Right cardiac atrium (tissue), 5 donors: ENCODE results near the gene AADACL4. TPM values are rescaled to one million over a fixed set of nuclear protein-coding genes. Genes with fewer than 3 reads are reported as not detected.
"Not testable (repeated sequence)": the region's sequence is repeated elsewhere in the genome, so short reads cannot be mapped to it uniquely, and the experiment has no call there.

Source experiments
- ATAC-seq, 2 donors: fragments of 200-7000 bp; cut with Tn5 transposase; one replicate each; pipeline versions ENCODE4 v1.8.0 to v1.9.1; 2020; ENCODE audit warnings: moderate library complexity in 2 of 2, mild to moderate bottlenecking in 1 of 2
- DNase-seq, 3 donors: peaks; one replicate each; pipeline ENCODE4 v3.0.0-alpha.2; 2020
- H3K27ac ChIP-seq: one replicate; pipeline ENCODE4 v1.5.1; 2013; ENCODE audit warnings: mild to moderate bottlenecking, low read length, control low read depth, moderate library complexity
- H3K27me3 ChIP-seq: one replicate; pipeline ENCODE4 v1.6.1; 2013; ENCODE audit not compliant: control insufficient read depth, insufficient read depth
- H3K4me1 ChIP-seq: one replicate; pipeline ENCODE4 v1.6.1; 2013; ENCODE audit warnings: low read length; ENCODE audit not compliant: control insufficient read depth, insufficient read depth
- H3K4me3 ChIP-seq: one replicate; pipeline ENCODE4 v1.5.1; 2013; ENCODE audit warnings: low read length, control low read depth
- H3K9me3 ChIP-seq: one replicate; pipeline ENCODE4 v1.6.1; 2013; ENCODE audit warnings: low read length; ENCODE audit not compliant: control insufficient read depth
- WGBS: extraction: QIAGEN DNeasy Blood & Tissue Kit; methylation state at CpG from one replicate; pipeline ENCODE4 v1.1.7; 2013; 5-methylcytosine and 5-hydroxymethylcytosine counted together
- intact Hi-C, 4 donors: fragments of 100-400 bp; cut with DNase I; formaldehyde crosslinking; loops; one replicate each; pipeline versions ENCODE4 v1.11.0 to v1.14.0; 2022 to 2023
- polyA plus RNA-seq: library from polyadenylated mRNA; stranded (reverse); fragments of 200-250 nt; gene quantifications from one replicate; pipeline ENCODE4 v1.2.3, GENCODE V29; 2013
- total RNA-seq, 4 donors: library from RNA; stranded (reverse); fragmentation: NEBNext Ultra II Directional; extraction: Animal tissue kit (Norgen Biotek cat#: 25700); gene quantifications; one replicate each; pipeline ENCODE4 v1.2.1, GENCODE V29; 2021
- donor health status: healthy with polysubstance abuse.
- donor health status: DM: no; HTN: yes; CAD: no.
- donor health status: DM: no; HTN: no; CAD: no.
- donor health status: DM: no; HTN: yes; CAD: no; lungs with severe emphysema.
- donor health status: DM: yes; HTN: yes; CAD: no.

Gene AADACL4
- total and polyA plus RNA-seq, 5 donors: not detected

DNA sequence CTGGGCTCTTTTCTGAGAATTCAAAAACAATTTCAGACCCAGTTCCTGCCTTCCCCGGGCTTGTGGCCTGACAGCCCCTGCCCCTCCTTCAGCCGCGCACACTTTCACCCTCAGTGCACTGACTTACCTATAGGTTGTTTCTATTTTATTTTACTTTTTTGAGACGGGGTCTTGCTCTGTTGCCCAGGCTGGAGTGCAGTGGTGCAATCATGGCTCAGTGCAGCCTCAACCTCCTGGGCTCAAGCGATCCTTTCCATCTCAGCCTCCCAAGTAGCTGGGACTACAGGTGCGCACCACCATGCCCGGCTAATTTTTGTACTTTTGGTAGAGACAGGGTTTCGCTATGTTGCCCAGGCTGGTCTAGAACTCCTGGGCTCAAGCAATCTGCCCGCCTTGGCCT lies 1.5 kb downstream of the AADACL4 start:
- H3K27me3 ChIP-seq, H3K4me1 ChIP-seq, ATAC-seq, intact Hi-C loops, DNase-seq, H3K27ac ChIP-seq, H3K4me3 ChIP-seq, H3K9me3 ChIP-seq: not testable (repeated sequence)
- WGBS: 96% methylated on average over 9 of the region's 9 CpGs

DNA sequence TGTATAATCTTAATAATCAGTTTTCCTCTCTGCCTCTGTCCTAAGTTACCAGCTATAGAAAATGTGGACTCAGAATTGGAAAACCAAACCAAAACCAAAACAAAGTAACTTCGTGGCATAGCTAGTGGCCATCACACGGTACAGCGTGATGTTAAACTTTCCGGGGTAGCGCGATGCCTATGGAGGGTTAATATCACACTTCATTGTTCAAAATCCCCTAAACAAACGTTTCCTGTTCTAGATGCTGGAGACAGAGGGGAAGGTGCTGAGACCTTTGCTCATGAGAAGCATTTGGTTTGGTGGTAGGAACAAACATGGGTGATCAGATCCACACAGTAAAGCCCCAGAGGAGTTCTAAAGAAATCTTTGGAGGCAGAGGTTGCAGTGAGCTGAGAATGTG lies 4.9 kb downstream of the AADACL4 start:
- no peak overlapping the region for H3K4me3 ChIP-seq
- intact Hi-C loops: no loop called here
- no peak overlapping the region for H3K27ac ChIP-seq
- DNase-seq: no peak
- no peaks in the 10 kb centered on the region for H3K4me1 ChIP-seq
- H3K9me3 ChIP-seq: no peaks in the 10 kb centered on the region
- ATAC-seq: no peak
- H3K27me3 ChIP-seq: no peaks in the 10 kb centered on the region
- WGBS: 83% methylated on average over 7 of the region's 7 CpGs

DNA sequence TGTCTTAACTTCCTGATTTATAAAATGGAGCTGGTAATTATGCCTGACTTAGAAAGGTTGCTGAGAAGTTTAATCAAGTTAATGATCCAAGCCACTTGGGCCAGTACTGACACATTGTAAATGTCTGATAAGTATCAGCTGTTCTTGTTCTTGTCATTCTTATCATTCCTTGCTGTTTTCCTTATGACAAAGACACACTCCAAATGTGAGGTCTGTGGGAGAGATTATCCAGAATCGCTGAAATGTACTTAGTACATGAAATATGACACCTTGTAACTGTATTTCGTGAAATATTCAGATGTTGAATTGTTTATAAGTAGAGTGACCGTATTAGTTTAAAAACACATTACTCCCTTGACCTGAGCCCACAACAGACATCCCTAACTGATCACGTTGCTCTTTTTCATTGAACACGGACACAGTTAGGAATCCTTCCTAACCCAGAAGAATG lies 6.1 kb downstream of the AADACL4 start:
- H3K9me3 ChIP-seq: no peaks in the 10 kb centered on the region
- no peak overlapping the region for H3K4me3 ChIP-seq
- H3K27me3 ChIP-seq: no peaks in the 10 kb centered on the region
- no peak overlapping the region for H3K27ac ChIP-seq
- intact Hi-C loops: loop anchor here in 1 of 4 donors (10.0 kb wide), 1 partner anchor 375 kb away; no protein-coding TSS in a partner anchor
- no peak for ATAC-seq
- WGBS: 55% methylated on average over 5 of the region's 5 CpGs
- no peak for DNase-seq
- no peaks in the 10 kb centered on the region for H3K4me1 ChIP-seq

DNA sequence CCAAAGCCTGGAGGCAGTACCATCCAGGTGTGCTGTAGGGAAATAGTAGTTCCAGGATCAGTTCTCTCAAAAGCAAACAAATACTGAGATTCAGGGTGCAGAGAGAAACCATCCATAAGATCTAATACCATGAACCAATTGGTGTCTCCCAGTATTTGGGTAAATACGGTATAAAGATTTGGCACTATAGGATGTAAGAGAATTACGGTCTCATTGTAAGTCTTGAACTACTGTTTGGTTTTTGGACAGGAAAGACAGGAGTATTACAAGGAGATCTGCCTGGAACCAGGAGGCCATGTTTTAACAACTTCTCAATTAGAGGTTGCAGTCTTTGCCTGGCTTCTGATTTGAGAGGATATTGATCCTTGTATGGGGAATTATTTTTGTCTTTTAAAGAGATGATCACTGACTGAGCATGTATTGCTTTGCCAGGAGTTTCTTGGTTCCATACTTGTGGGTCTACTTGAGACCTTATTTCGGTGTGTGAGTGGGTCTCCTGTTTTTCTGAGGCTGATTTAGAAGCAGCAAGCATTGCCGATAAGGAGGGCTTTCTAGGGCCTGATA lies 10.2 kb downstream of the AADACL4 start:
- no peak for ATAC-seq
- no peak for DNase-seq
- H3K4me1 ChIP-seq: no peaks in the 10 kb centered on the region
- no peak overlapping the region for H3K27ac ChIP-seq
- H3K27me3 ChIP-seq: no peaks in the 10 kb centered on the region
- no peaks in the 10 kb centered on the region for H3K9me3 ChIP-seq
- no peak overlapping the region for H3K4me3 ChIP-seq
- intact Hi-C loops: loop anchor here in 1 of 4 donors (10.0 kb wide), 1 partner anchor 379 kb away; no protein-coding TSS in a partner anchor
- WGBS: 70% methylated on average over 4 of the region's 4 CpGs

DNA sequence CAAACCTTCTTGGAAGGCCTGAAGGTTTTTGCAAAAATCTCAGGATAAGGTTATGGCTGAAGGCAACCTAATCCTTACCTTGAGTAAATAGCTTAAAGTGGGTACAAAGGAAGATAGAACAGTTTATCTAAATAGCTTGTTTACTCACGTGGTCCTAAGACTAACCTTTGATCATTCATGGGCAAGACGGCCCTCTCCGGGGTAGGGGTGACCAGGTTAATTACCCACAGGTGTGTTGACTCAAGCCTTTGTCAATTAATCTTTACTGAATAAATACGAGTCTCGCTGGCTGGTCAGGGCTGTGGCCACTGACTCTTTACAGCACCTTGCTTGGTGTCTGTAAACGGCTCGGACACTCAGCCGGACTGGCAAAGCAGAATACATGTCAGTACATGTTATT lies 10.8 kb downstream of the AADACL4 start:
- Histone ChIP-seq H3K4me3 (no peak overlapping the region), H3K9me3 (no peaks in the 10 kb centered on the region), H3K27ac (no peak overlapping the region), H3K4me1 (no peaks in the 10 kb centered on the region), H3K27me3 (no peaks in the 10 kb centered on the region)
- ATAC-seq (no peak), DNase-seq (no peak)
- intact Hi-C loops: loop anchor here in 3 of 4 donors (5.0 to 10.0 kb wide), 2 partner anchors 337 to 380 kb away; no protein-coding TSS in a partner anchor
- WGBS: 95% methylated on average over 8 of the region's 8 CpGs

DNA sequence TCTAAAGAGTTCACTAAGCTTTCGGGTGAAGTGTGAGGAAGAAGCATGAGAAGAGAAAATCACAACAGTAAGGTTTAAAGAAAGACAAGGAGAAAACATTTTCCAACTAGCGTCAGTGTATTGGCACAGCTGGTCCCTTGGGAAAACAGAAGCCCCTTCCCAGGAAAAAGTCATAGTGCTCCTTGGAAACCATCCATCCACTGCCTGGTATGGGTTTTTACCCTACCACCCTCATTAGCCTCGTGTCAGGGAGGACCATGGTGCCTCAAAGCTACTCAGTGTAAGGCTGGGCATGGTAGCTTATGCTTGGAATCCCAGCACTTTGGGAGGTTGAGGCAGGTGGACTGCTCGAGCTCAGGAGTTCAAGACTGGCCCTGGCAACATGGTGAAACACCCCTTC lies 12.7 kb downstream of the AADACL4 start:
- H3K27me3 ChIP-seq: no peaks in the 10 kb centered on the region
- no peaks in the 10 kb centered on the region for H3K4me1 ChIP-seq
- H3K27ac ChIP-seq: no peak overlapping the region
- 85% methylated on average over 4 of the region's 4 CpGs for WGBS
- DNase-seq: no peak
- no peak overlapping the region for H3K4me3 ChIP-seq
- ATAC-seq: no peak
- intact Hi-C loops: loop anchor here in 3 of 4 donors (5.0 to 10.0 kb wide), 2 partner anchors 339 to 382 kb away; no protein-coding TSS in a partner anchor
- no peaks in the 10 kb centered on the region for H3K9me3 ChIP-seq

DNA sequence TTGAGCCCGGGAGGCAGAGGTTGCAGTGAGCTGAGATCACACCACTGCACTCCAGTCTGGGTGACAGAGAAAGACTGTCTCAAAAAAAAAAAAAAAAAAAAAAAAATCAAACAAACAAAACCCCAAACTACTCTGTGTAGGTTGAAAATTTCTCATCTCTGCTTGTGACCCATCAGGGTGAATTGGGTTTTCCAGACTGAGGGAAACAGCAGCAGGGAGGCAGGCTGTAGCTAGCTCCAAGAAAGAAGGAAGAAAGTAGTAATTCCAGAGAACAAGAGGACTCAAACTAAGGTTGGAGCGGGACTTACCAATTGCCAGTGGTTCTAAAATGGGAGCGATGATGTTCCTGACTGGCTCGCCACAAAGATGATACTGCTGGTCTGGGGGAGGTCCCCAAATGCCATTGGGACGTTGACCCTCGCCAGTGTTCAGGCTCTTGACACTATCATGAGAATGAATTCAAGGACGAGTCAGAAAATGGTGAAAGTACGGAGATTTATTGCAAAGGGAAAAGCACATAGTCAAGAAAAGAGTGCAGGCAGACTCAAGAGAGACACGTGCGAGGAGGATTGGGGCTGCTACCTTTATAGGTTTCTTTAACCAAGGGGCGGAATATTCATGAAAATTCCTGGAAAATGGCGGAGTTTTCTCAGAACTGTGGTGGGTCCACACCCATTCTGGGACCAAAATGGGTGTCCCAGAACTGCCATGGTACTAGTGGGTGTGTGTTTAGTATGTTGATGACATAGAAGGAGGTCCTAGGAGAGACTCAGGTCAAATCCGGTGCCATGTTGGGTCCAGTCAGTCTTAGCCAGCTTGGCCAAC lies 13.4 kb downstream of the AADACL4 start:
- WGBS: 91% methylated on average over 13 of the region's 13 CpGs
- Histone ChIP-seq H3K4me1 (no peaks in the 10 kb centered on the region), H3K27me3 (no peaks in the 10 kb centered on the region), H3K9me3 (no peaks in the 10 kb centered on the region), H3K27ac (no peak overlapping the region), H3K4me3 (no peak overlapping the region)
- ATAC-seq (no peak), DNase-seq (no peak)
- intact Hi-C loops: loop anchor here in 3 of 4 donors (5.0 to 10.0 kb wide), 2 partner anchors 340 to 382 kb away; no protein-coding TSS in a partner anchor

DNA sequence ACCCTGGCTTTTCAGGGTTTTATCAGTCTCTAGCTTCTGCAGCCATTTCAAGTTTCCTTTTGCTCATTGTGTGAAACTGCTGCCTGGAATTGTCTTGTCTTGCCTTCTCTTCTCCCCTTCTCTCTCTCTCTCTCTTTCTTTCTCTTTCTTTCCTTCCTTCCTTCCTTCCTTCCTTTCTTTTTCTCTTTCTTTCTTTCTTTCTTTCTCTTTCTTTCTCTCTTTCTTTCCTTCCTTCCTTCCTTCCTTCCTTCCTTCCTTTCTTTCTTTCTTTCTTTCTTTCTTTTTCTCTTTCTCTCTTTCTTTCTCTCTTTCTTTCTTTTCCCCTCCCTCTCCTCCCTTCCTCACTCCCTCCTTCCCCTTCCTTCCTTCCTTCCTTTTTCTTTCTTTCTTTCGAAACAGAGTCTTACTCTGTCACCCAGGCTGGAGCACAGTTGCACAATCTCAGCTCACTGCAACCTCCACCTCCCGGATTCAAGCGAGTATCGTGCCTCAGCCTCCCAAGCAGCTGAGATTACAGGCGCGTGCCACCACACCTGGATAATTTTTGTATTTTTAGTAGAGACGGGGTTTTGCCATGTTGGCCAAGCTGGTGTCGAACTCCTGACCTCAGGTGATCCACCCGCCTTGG lies 14.1 kb downstream of the AADACL4 start:
- intact Hi-C loops: loop anchor here in 3 of 4 donors (2.0 to 10.0 kb wide), 3 partner anchors 341 to 383 kb away; no protein-coding TSS in a partner anchor
- not testable (repeated sequence) for H3K27ac ChIP-seq, H3K9me3 ChIP-seq, DNase-seq, H3K27me3 ChIP-seq, H3K4me1 ChIP-seq, ATAC-seq, H3K4me3 ChIP-seq
- 90% methylated on average over 9 of the region's 9 CpGs for WGBS

DNA sequence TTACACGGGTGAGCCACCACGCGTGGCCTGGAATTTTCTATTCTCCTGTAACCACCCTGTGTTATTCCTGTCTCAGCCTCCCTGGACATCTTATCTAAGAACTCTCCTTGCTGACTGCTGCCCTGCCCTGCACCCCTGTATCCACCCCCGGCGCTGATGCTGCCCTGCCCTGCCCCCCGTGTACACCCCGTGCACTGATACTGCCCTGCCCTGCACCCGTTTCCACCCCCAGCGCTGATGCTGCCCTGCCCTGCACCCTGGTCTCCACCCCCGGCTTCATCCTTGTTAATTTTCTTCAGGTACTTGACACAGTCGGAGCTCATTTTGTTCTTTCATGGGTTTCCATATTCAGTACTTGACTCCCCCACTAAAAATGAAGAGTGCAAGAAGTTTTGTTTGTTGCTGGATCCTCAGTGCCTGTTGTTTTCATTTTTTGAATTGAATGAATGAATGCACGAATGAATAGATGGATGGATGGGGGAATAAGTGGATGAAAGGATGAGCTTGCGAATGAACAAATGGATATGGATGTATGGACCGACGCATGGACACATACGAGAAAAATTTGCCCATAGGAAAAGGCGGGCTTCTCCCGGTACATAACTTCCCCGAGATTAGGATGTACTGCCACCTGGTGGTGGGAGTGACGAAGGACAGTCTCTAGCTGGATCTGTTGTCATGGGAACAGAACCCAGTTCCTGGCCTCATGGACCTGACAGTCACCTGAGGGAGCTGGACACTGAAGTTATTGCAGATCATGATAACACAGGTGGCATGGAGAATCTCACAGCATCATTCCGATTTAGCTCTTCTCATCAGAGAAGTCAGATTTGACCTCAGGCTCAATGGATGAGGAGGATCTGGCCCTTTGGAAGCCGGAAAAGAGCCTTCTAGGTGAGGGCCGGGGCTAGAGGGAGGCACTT lies 14.9 kb downstream of the AADACL4 start:
- intact Hi-C loops: loop anchor here in 3 of 4 donors (2.0 to 10.0 kb wide), 3 partner anchors 341 to 384 kb away; no protein-coding TSS in a partner anchor
- Histone ChIP-seq H3K27me3 (no peaks in the 10 kb centered on the region), H3K27ac (no peak overlapping the region), H3K4me1 (no peaks in the 10 kb centered on the region), H3K9me3 (no peaks in the 10 kb centered on the region), H3K4me3 (no peak overlapping the region)
- 42% methylated on average over 23 of the region's 23 CpGs for WGBS
- DNase-seq (peak; percentile 55 to 87 (median 81)), ATAC-seq (peak; percentile 80 to 84)

DNA sequence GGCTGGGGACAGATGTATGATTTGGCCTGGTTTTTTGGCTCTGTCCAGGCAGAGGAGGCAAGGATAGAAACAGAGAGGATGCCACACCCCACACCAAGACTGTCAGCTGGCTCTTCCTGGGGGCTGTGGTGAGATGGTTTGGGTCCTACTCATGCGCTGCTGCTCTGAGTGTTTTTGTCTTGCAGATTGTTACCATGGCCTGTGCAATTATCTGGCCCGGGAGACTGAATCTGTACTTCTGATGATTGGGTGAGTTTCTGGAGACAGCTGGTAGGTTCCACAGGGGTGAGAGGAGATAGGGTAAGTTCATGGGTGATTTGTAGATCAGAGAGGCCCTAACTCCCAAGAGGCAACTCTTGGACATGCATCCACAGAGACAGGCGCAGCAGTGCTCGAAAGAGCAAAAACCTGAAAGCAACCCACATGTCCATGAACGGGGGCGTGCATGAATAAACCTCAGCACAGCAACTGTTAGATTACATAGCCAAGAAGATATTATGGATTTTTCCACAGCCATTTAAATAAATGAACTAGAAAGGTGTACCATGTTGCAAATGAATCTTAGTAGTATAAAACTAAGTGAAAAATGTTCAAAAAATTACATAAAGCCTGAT lies 17.8 kb downstream of the AADACL4 start:
- Histone ChIP-seq H3K27ac (no peak overlapping the region), H3K9me3 (no peaks in the 10 kb centered on the region), H3K4me1 (no peaks in the 10 kb centered on the region), H3K27me3 (no peaks in the 10 kb centered on the region), H3K4me3 (no peak overlapping the region)
- intact Hi-C loops: no loop called here
- no peak for DNase-seq
- no peak for ATAC-seq
- 72% methylated on average over 6 of the region's 6 CpGs for WGBS
